Ovary (tissue), 3 donors: Measurements from ENCODE around the gene KCNK1.
"Not testable (repeated sequence)": the region's sequence is repeated elsewhere in the genome, so short reads cannot be mapped to it uniquely, and the experiment has no call there.

Experiments used
- CTCF ChIP-seq, 3 donors: fragments of 450-650 bp in 2 of 3; fragments of 200-600 bp in 1 of 3; IDR thresholded peaks; one replicate each; pipeline versions ENCODE4 v1.5.1 to v1.8.0; 2016 to 2022; ENCODE audit warnings: antibody characterized with exemption in 3 of 3, mild to moderate bottlenecking in 1 of 3
- EP300 ChIP-seq: sonication (generic); formaldehyde crosslinking; IDR thresholded peaks from one replicate; pipeline ENCODE4 v1.6.1; 2017; ENCODE audit warnings: antibody characterized with exemption
- donor health status: DM: no; HTN: no; CAD: no.

- TF ChIP-seq CTCF (IDR thresholded peaks at IDR 0.05); EP300: not testable (repeated sequence)
These were observed 56.5 kb downstream of the KCNK1 start for GRCh38 chr1:233670363-233670762.
